Sigmoid colon (tissue), 7 donors: Measurements from ENCODE around the gene HOXB5. TPM values are rescaled to one million over a fixed set of nuclear protein-coding genes. Genes with fewer than 3 reads are reported as not detected.
A peak's percentile ranks its signal among the peaks of the same experiment; 100 is the strongest.

ENCODE experiments used
- DNase-seq: peaks from one replicate; pipeline ENCODE4 v3.0.0-alpha.2; 2019
- H3K27ac ChIP-seq, 4 donors: fragments of 200-600 bp; sonication (generic); one replicate each; pipeline ENCODE4 v1.5.1; 2016 to 2019; ENCODE audit warnings: mild to moderate bottlenecking in 1 of 4
- H3K27me3 ChIP-seq, 3 donors: fragments of 200-600 bp; sonication (generic); one replicate each; pipeline ENCODE4 v1.5.1; 2019; ENCODE audit warnings: mild to moderate bottlenecking in 1 of 3
- H3K36me3 ChIP-seq, 4 donors: fragments of 200-600 bp; sonication (generic); one replicate each; pipeline ENCODE4 v1.5.1; 2016 to 2019
- H3K4me1 ChIP-seq, 4 donors: fragments of 200-600 bp; sonication (generic); one replicate each; pipeline ENCODE4 v1.5.1; 2017 to 2019
- H3K4me3 ChIP-seq, 4 donors: fragments of 200-600 bp; sonication (generic); one replicate each; pipeline ENCODE4 v1.5.1; 2017 to 2019; ENCODE audit warnings: mild to moderate bottlenecking in 2 of 4, moderate library complexity in 1 of 4
- H3K9me3 ChIP-seq, 4 donors: fragments of 200-600 bp in 3 of 4; sonication (generic) in 3 of 4; one replicate each; pipeline versions ENCODE4 v1.5.1 to v1.6.1; 2013 to 2019
- CTCF ChIP-seq, 4 experiments: fragments of 450-650 bp in 3 of 4; fragments of 200-600 bp in 1 of 4; IDR thresholded peaks; one replicate each; pipeline ENCODE4 v1.5.1; 2016 to 2019; ENCODE audit warnings: antibody characterized with exemption in 4 of 4, mild to moderate bottlenecking in 3 of 4, moderate library complexity in 2 of 4
- EP300 ChIP-seq, 4 donors: sonication (generic); formaldehyde crosslinking; IDR thresholded peaks; one replicate each; pipeline ENCODE4 v1.6.1; 2017; ENCODE audit warnings: antibody characterized with exemption in 4 of 4
- POLR2A ChIP-seq, 2 donors: fragments of 450-650 bp; IDR thresholded peaks; one replicate each; pipeline ENCODE4 v1.6.1; 2016; ENCODE audit warnings: antibody characterized with exemption in 2 of 2, mild to moderate bottlenecking in 2 of 2, moderate library complexity in 2 of 2
- POLR2AphosphoS5 ChIP-seq, 4 donors: sonication (generic); formaldehyde crosslinking; IDR thresholded peaks; one replicate each; pipeline ENCODE4 v1.6.1; 2017; ENCODE audit warnings: antibody characterized with exemption in 4 of 4
- WGBS, 2 donors: extraction: QIAGEN DNeasy Blood & Tissue Kit; methylation state at CpG; one replicate each; pipeline ENCODE4 v1.1.7; 2013; 5-methylcytosine and 5-hydroxymethylcytosine counted together
- intact Hi-C: fragments of 100-400 bp; cut with DNase I; formaldehyde crosslinking; loops from one replicate; pipeline ENCODE4 v1.15.1; 2023
- polyA plus RNA-seq, 3 donors: library from polyadenylated mRNA; stranded (reverse); fragments of 200-250 nt; gene quantifications; one replicate each; pipeline ENCODE4 v1.2.3, GENCODE V29; 2013
- total RNA-seq, 4 donors: library from RNA; depleted of rRNA; stranded (reverse); fragments of >200 nt; gene quantifications; one replicate each; pipeline ENCODE4 v1.1.0, GENCODE V29; 2016
- donor health status: healthy with polysubstance abuse.
- donor health status: Bipolar disorder and iron deficiency.
- donor health status: healthy.

The HOXB5 gene
- total and polyA plus RNA-seq, 7 donors = 1.5 to 13.9 (median 2.5) TPM

- DNase-seq = no peak
- Histone ChIP-seq H3K36me3 (peaks cover 0 to 34% (median 7%) of the 10 kb centered on the region in 4 donors), H3K27ac (no peak overlapping the region), H3K4me1 (peaks cover 0 to 47% (median 31%) of the 10 kb centered on the region in 4 donors), H3K9me3 (no peaks in the 10 kb centered on the region), H3K27me3 (peaks cover 7 to 36% (median 10%) of the 10 kb centered on the region in 3 donors), H3K4me3 (no peak overlapping the region)
- no peak for TF ChIP-seq EP300 (IDR thresholded peaks at IDR 0.05)
- no peak for TF ChIP-seq POLR2A (IDR thresholded peaks at IDR 0.05)
- TF ChIP-seq CTCF (IDR thresholded peaks at IDR 0.05) = no peak
- no peak for TF ChIP-seq POLR2AphosphoS5 (IDR thresholded peaks at IDR 0.05)
- WGBS, 2 donors = 94 to 96% methylated on average over 9 of the region's 9 CpGs
- intact Hi-C loops = no loop called here
These were observed 13.5 kb upstream of the HOXB5 start for GRCh38 chr17:48606892-48607614.

- Histone ChIP-seq H3K4me3 (no peak overlapping the region), H3K27me3 (peaks cover 0 to 28% (median 4%) of the 10 kb centered on the region in 3 donors), H3K9me3 (no peaks in the 10 kb centered on the region), H3K4me1 (peaks cover 0 to 47% (median 31%) of the 10 kb centered on the region in 4 donors), H3K27ac (no peak overlapping the region), H3K36me3 (peaks cover 0 to 34% (median 7%) of the 10 kb centered on the region in 4 donors)
- TF ChIP-seq CTCF (IDR thresholded peaks at IDR 0.05) (no peak), POLR2AphosphoS5 (IDR thresholded peaks at IDR 0.05) (no peak), POLR2A (IDR thresholded peaks at IDR 0.05) (no peak), EP300 (IDR thresholded peaks at IDR 0.05) (no peak)
- 90 to 94% methylated on average over 41 of the region's 41 CpGs for WGBS, 2 donors
- DNase-seq = no peak
- intact Hi-C loops = no loop called here
These were observed 12.7 kb upstream of the HOXB5 start for GRCh38 chr17:48605991-48606891.

- peaks cover 0 to 20% (median 4%) of the 10 kb centered on the region in 3 donors for H3K27me3 ChIP-seq
- peaks cover 0 to 47% (median 34%) of the 10 kb centered on the region in 4 donors for H3K4me1 ChIP-seq
- peak overlapping the region in 3 of 4 donors; percentile 62 to 99 (median 67) for H3K27ac ChIP-seq
- intact Hi-C loops = no loop called here
- 78 to 81% methylated on average over 10 of the region's 10 CpGs for WGBS, 2 donors
- no peak for TF ChIP-seq POLR2A (IDR thresholded peaks at IDR 0.05)
- TF ChIP-seq EP300 (IDR thresholded peaks at IDR 0.05) = no peak
- no peak for TF ChIP-seq POLR2AphosphoS5 (IDR thresholded peaks at IDR 0.05)
- TF ChIP-seq CTCF (IDR thresholded peaks at IDR 0.05) = no peak
- peaks cover 0 to 34% (median 7%) of the 10 kb centered on the region in 4 donors for H3K36me3 ChIP-seq
- DNase-seq = no peak
- H3K9me3 ChIP-seq = no peaks in the 10 kb centered on the region
- H3K4me3 ChIP-seq = peak overlapping the region in 3 of 4 donors; percentile 33 to 43 (median 42)
These were observed 11.9 kb upstream of the HOXB5 start for GRCh38 chr17:48605409-48605919.

GRCh38 chr17:48604770-48605329 is 11.3 kb upstream of the HOXB5 start, which contains the start of gene HOXB6:
HOXB6 (minus strand) TSS chr17:48604986; CDS start chr17:48598150, 6,836 bp downstream.
- Histone ChIP-seq H3K27ac (peak within 1 kb of the TSS in 3 of 4 donors; percentile 62 to 99 (median 67)), H3K9me3 (no peaks in the 10 kb centered on the region), H3K4me3 (peak within 1 kb of the TSS; percentile 25 to 43 (median 38)), H3K4me1 (peaks cover 0 to 47% (median 34%) of the 10 kb centered on the region in 4 donors), H3K36me3 (peaks cover 0 to 34% (median 7%) of the 10 kb centered on the region in 4 donors), H3K27me3 (peaks cover 0 to 14% (median 4%) of the 10 kb centered on the region in 3 donors)
- DNase-seq = no peak
- intact Hi-C loops = no loop called here
- peak in 1 of 2 donors; percentile 76 for TF ChIP-seq POLR2A (IDR thresholded peaks at IDR 0.05)
- TF ChIP-seq POLR2AphosphoS5 (IDR thresholded peaks at IDR 0.05) = peak in 3 of 4 donors; percentile 44 to 73 (median 62)
- TF ChIP-seq CTCF (IDR thresholded peaks at IDR 0.05) = peak in 1 of 4 experiments; percentile 13
- no peak for TF ChIP-seq EP300 (IDR thresholded peaks at IDR 0.05)
- WGBS, 2 donors = 14 to 35% methylated on average over 16 of the region's 16 CpGs
